Thoracic aorta (tissue), 2 donors: ENCODE results near the gene AFG3L2. TPM values are rescaled to one million over a fixed set of nuclear protein-coding genes. Genes with fewer than 3 reads are reported as not detected.

Experiments used
- ATAC-seq: fragments of 150-250 bp; one replicate; pipeline ENCODE4 v1.8.0; 2017; ENCODE audit warnings: low read depth; ENCODE audit not compliant: insufficient number of reproducible peaks, low FRiP score
- DNase-seq: peaks from one replicate; pipeline ENCODE4 v3.0.0-alpha.2; 2020; ENCODE audit warnings: low spot score
- H3K27ac ChIP-seq, 2 donors: fragments of 200-600 bp; sonication (generic); 1 replicate in 1 of 2; 2 replicates in 1 of 2; pipeline ENCODE4 v1.5.1; 2016; ENCODE audit warnings: mild to moderate bottlenecking in 2 of 2, moderate library complexity in 2 of 2
- H3K27me3 ChIP-seq: fragments of 200-600 bp; sonication (generic); replicated peaks from 2 replicates; pipeline ENCODE4 v1.6.0; 2016; ENCODE audit warnings: mild to moderate bottlenecking; ENCODE audit not compliant: insufficient read depth
- H3K36me3 ChIP-seq: fragments of 200-600 bp; sonication (generic); one replicate; pipeline ENCODE4 v1.5.1; 2016
- H3K4me1 ChIP-seq, 2 donors: fragments of 200-600 bp; sonication (generic); 1 replicate in 1 of 2; 2 replicates in 1 of 2; pipeline versions ENCODE4 v1.5.1 to v1.6.0; 2016; ENCODE audit warnings: low read depth in 2 of 2, mild to moderate bottlenecking in 1 of 2; ENCODE audit not compliant: control insufficient read depth in 1 of 2
- H3K4me3 ChIP-seq: fragments of 200-600 bp; sonication (generic); 2 replicates; pipeline ENCODE4 v1.5.1; 2016; ENCODE audit warnings: mild to moderate bottlenecking
- H3K9me3 ChIP-seq: fragments of 200-600 bp; sonication (generic); 2 replicates; pipeline ENCODE4 v1.5.1; 2016
- total RNA-seq, 2 donors: library from RNA; depleted of rRNA; stranded (reverse); fragments of >200 nt; gene quantifications; one replicate each; pipeline versions ENCODE4 v1.1.0 to v1.2.3, GENCODE V29; 2016
- TF ChIP-seq, protein P1 (sequence below): fragments of 200-600 bp; sonication (generic); IDR thresholded peaks from one replicate; pipeline ENCODE4 v1.5.1; 2019; ENCODE audit warnings: antibody characterized with exemption

Gene AFG3L2
- total RNA-seq, 2 donors from 2014 or later = 24.2 to 58.1 TPM

DNA sequence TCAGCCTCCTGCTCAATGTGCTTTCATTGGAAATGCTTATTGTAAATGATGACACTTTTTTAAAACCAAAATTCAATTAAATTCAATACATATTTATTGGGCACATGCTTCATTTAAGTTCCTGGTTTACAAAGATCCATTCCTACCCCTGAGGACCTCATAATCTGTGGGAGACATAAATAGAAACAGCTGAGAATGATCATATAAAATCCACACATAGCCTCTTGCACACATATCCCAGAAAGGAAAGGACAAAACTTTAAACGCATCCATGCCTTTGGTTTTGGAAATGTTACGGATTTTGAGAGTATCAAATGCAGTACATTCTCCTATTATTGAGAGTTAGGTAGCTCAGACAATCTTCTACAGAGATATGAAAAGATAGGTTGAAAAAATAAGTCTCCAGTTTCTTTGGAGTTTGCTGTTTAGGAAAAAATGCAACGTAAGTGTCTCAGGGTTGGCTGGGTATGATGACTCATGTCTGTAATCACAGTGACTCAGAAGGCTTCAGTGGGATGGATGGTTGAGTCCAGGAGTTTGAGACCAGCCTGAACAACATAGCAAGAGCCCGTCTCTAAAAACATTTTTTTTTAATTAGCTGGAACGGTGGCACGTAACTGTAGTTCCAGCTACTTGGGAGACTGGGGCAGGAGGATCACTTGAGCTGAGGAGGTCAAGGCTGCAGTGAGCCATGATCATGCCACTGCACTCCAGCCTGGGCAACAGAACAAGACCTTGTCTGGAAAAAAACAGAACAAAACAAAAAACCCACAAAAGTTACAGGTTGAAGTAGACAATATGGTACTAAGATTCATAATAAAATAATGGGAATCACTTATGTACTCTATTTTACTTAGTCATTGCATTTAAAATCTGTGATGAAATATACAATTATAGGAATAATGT, 26.8 kb upstream of the AFG3L2 start:
- Histone ChIP-seq H3K9me3 (no peaks in the 10 kb centered on the region), H3K27ac (no peak overlapping the region), H3K4me3 (no peak overlapping the region), H3K27me3 (no peaks in the 10 kb centered on the region), H3K36me3 (no peaks in the 10 kb centered on the region), H3K4me1 (peaks cover 3 to 6% of the 10 kb centered on the region in 2 donors)
- TF ChIP-seq, protein P1, sequence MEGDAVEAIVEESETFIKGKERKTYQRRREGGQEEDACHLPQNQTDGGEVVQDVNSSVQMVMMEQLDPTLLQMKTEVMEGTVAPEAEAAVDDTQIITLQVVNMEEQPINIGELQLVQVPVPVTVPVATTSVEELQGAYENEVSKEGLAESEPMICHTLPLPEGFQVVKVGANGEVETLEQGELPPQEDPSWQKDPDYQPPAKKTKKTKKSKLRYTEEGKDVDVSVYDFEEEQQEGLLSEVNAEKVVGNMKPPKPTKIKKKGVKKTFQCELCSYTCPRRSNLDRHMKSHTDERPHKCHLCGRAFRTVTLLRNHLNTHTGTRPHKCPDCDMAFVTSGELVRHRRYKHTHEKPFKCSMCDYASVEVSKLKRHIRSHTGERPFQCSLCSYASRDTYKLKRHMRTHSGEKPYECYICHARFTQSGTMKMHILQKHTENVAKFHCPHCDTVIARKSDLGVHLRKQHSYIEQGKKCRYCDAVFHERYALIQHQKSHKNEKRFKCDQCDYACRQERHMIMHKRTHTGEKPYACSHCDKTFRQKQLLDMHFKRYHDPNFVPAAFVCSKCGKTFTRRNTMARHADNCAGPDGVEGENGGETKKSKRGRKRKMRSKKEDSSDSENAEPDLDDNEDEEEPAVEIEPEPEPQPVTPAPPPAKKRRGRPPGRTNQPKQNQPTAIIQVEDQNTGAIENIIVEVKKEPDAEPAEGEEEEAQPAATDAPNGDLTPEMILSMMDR = no peak
- DNase-seq = no peak
- ATAC-seq = no peak

- ATAC-seq (no peak), DNase-seq (no peak)
- H3K27me3 ChIP-seq = no peaks in the 10 kb centered on the region
- no peaks in the 10 kb centered on the region for H3K4me1 ChIP-seq
- no peaks in the 10 kb centered on the region for H3K9me3 ChIP-seq
- H3K27ac ChIP-seq = no peak overlapping the region
- no peak overlapping the region for H3K4me3 ChIP-seq
- TF ChIP-seq, protein P1 = no peak
- no peaks in the 10 kb centered on the region for H3K36me3 ChIP-seq
Observed at GRCh38 chr18:12401881-12402280, 24.9 kb upstream of the AFG3L2 start.

- H3K27ac ChIP-seq = no peak overlapping the region
- no peak for DNase-seq
- ATAC-seq = no peak
- H3K4me3 ChIP-seq = no peak overlapping the region
- H3K9me3 ChIP-seq = no peaks in the 10 kb centered on the region
- no peaks in the 10 kb centered on the region for H3K36me3 ChIP-seq
- H3K4me1 ChIP-seq = no peaks in the 10 kb centered on the region
- TF ChIP-seq, protein P1 = no peak
- H3K27me3 ChIP-seq = no peaks in the 10 kb centered on the region
Observed at GRCh38 chr18:12399231-12399630, 22.2 kb upstream of the AFG3L2 start.

- H3K36me3 ChIP-seq = no peaks in the 10 kb centered on the region
- TF ChIP-seq, protein P1 = no peak
- no peak overlapping the region for H3K4me3 ChIP-seq
- H3K9me3 ChIP-seq = no peaks in the 10 kb centered on the region
- ATAC-seq (no peak), DNase-seq (no peak)
- no peak overlapping the region for H3K27ac ChIP-seq
- no peaks in the 10 kb centered on the region for H3K4me1 ChIP-seq
- H3K27me3 ChIP-seq = no peaks in the 10 kb centered on the region
Observed at GRCh38 chr18:12398625-12399024, 21.6 kb upstream of the AFG3L2 start.

DNA sequence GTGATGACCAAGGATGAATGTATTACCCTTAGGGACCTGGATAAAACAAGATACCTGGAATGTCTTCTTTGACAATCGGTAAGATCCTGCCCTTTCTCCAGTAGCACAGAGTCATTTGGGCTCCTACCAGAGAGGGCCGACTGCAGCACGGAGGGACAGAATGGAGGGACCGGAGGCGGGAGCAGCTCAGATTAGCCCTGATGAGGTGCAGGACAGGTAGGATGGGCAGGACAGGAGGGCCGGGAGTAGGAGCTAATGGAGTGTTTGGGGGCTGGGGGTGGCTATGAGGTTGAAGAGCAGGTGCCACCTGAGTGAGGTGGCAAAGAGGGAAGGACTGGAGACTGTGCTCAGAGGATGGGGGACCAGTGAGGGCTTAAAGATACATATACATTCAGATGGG, 20.8 kb upstream of the AFG3L2 start:
- Histone ChIP-seq H3K36me3 (no peaks in the 10 kb centered on the region), H3K27me3 (no peaks in the 10 kb centered on the region)
- DNase-seq = no peak

More for the DNA sequence above, 20.8 kb upstream of the AFG3L2 start:
- H3K4me3 ChIP-seq = no peak overlapping the region
- TF ChIP-seq, protein P1 = no peak
- H3K4me1 ChIP-seq = no peaks in the 10 kb centered on the region
- no peak for ATAC-seq
- no peaks in the 10 kb centered on the region for H3K9me3 ChIP-seq
- H3K27ac ChIP-seq = no peak overlapping the region
